GM12891 (cell line): ENCODE measurements around the gene PRSS21.

Experiments used
- PAX5 ChIP-seq: IDR thresholded peaks from 2 replicates; pipeline ENCODE4 v1.6.1; 2011; ENCODE audit warnings: low read length, moderate library complexity, mild to moderate bottlenecking; ENCODE audit not compliant: insufficient read depth, severe bottlenecking
- POLR2A ChIP-seq: IDR thresholded peaks from 2 replicates; pipeline ENCODE4 v1.6.1; 2011; ENCODE audit warnings: low read depth, low read length, control low read depth
- POLR2AphosphoS5 ChIP-seq: IDR thresholded peaks from 2 replicates; pipeline ENCODE4 v1.6.1; 2011; ENCODE audit warnings: low read depth, low read length, control low read depth
- POU2F2 ChIP-seq: IDR thresholded peaks from 2 replicates; pipeline ENCODE4 v1.6.1; 2011; ENCODE audit warnings: low read depth, mild to moderate bottlenecking, control low read depth, low read length, moderate library complexity
- SPI1 ChIP-seq: IDR thresholded peaks from 2 replicates; pipeline ENCODE4 v1.6.1; 2011; ENCODE audit warnings: low read depth, low read length, control low read depth
- TAF1 ChIP-seq: IDR thresholded peaks from 2 replicates; pipeline ENCODE4 v1.6.1; 2011; ENCODE audit warnings: low read depth, low read length, control low read depth

GRCh38 chr16:2856061-2856670 lies 39.1 kb downstream of the PRSS21 start:
- TF ChIP-seq TAF1: no peak
- TF ChIP-seq POLR2A: no peak
- TF ChIP-seq POU2F2: no peak
- TF ChIP-seq POLR2AphosphoS5: no peak
- TF ChIP-seq SPI1: no peak
- no peak for TF ChIP-seq PAX5
